Measurements from ENCODE around the gene ZNF333. TPM values are rescaled to one million over a fixed set of nuclear protein-coding genes. Genes with fewer than 3 reads are reported as not detected.

ZNF333 gene
- total RNA-seq, 1 donor = 31.1 TPM

DNA sequence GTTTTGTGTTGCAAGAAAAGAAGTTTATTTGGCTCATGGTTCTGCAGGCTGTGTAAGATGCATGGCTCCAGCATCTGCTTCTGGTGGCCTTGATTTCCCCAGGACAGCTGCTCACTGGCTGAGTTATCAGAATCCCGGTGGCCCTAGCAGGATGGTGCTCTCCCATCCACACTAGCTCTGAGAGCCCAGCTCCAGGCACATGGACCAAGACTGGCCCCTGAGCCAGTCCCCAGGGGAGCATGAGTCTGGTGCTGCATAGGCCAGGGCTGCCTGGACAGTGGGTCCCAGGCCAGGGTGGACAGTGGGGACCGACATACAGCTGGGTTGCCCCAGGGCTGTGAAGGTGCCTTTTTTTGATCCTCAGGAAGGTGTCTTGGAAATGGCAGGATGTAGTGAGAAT lies 78.2 kb downstream of the ZNF333 start:
- H2AFZ ChIP-seq (ENCODE audit: low read length) = no peak overlapping the region
- H3K79me2 ChIP-seq (ENCODE audit: insufficient read depth, low read length) = no peaks in the 10 kb centered on the region
- H3K4me1 ChIP-seq (ENCODE audit: insufficient read depth, low read length) = no peaks in the 10 kb centered on the region
- H3K9me3 ChIP-seq (ENCODE audit: low read depth, low read length) = no peaks in the 10 kb centered on the region
- H3K27me3 ChIP-seq (ENCODE audit: insufficient read depth, low read length) = no peaks in the 10 kb centered on the region
- TF ChIP-seq, protein P1, sequence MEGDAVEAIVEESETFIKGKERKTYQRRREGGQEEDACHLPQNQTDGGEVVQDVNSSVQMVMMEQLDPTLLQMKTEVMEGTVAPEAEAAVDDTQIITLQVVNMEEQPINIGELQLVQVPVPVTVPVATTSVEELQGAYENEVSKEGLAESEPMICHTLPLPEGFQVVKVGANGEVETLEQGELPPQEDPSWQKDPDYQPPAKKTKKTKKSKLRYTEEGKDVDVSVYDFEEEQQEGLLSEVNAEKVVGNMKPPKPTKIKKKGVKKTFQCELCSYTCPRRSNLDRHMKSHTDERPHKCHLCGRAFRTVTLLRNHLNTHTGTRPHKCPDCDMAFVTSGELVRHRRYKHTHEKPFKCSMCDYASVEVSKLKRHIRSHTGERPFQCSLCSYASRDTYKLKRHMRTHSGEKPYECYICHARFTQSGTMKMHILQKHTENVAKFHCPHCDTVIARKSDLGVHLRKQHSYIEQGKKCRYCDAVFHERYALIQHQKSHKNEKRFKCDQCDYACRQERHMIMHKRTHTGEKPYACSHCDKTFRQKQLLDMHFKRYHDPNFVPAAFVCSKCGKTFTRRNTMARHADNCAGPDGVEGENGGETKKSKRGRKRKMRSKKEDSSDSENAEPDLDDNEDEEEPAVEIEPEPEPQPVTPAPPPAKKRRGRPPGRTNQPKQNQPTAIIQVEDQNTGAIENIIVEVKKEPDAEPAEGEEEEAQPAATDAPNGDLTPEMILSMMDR (IDR thresholded peaks at IDR 0.05; ENCODE audit: extremely low read depth, low read depth, low read length) = no peak
- DNase-seq (ENCODE audit: insufficient read length, low spot score, missing footprints) = peak; percentile 86
- no peaks in the 10 kb centered on the region for H4K20me1 ChIP-seq (ENCODE audit: insufficient read depth, low read length)
- H3K4me3 ChIP-seq (ENCODE audit: insufficient read depth, low read length) = no peak overlapping the region
- no peak overlapping the region for H3K4me2 ChIP-seq (ENCODE audit: insufficient read depth, low read length)
- H3K27ac ChIP-seq (ENCODE audit: low read depth, low read length) = no peak overlapping the region
- peaks cover 5% of the 10 kb centered on the region for H3K36me3 ChIP-seq (ENCODE audit: insufficient read depth, low read length)

DNA sequence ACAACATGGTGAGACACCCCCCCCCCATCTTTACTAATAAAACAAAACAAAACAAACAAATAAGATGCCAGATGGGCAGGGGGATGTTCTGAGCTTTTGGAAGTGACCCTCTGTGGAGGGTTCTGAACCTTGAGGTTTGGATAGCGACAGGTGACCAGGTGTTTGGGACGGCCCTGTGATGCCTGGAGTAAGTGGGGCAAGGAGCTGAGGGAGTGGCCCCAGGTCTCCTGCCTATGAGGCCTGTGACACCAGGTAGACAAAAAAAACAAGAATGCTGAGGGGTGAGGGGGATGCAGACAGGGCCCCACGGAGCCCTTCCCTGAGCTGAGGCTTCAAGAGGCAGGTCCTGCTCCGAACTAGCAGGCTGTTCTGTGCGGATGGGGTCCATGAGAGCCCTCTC lies 79.4 kb downstream of the ZNF333 start:
- no peak overlapping the region for H3K27ac ChIP-seq (ENCODE audit: low read depth, low read length)
- no peaks in the 10 kb centered on the region for H3K9me3 ChIP-seq (ENCODE audit: low read depth, low read length)
- H3K4me2 ChIP-seq (ENCODE audit: insufficient read depth, low read length) = no peak overlapping the region
- no peak for DNase-seq (ENCODE audit: insufficient read length, low spot score, missing footprints)
- TF ChIP-seq, protein P1 (IDR thresholded peaks at IDR 0.05; ENCODE audit: extremely low read depth, low read depth, low read length) = no peak
- H2AFZ ChIP-seq (ENCODE audit: low read length) = no peak overlapping the region
- H3K79me2 ChIP-seq (ENCODE audit: insufficient read depth, low read length) = no peaks in the 10 kb centered on the region
- H4K20me1 ChIP-seq (ENCODE audit: insufficient read depth, low read length) = no peaks in the 10 kb centered on the region
- H3K36me3 ChIP-seq (ENCODE audit: insufficient read depth, low read length) = peaks cover 5% of the 10 kb centered on the region
- no peak overlapping the region for H3K4me3 ChIP-seq (ENCODE audit: insufficient read depth, low read length)
- H3K27me3 ChIP-seq (ENCODE audit: insufficient read depth, low read length) = no peaks in the 10 kb centered on the region
- no peaks in the 10 kb centered on the region for H3K4me1 ChIP-seq (ENCODE audit: insufficient read depth, low read length)

DNA sequence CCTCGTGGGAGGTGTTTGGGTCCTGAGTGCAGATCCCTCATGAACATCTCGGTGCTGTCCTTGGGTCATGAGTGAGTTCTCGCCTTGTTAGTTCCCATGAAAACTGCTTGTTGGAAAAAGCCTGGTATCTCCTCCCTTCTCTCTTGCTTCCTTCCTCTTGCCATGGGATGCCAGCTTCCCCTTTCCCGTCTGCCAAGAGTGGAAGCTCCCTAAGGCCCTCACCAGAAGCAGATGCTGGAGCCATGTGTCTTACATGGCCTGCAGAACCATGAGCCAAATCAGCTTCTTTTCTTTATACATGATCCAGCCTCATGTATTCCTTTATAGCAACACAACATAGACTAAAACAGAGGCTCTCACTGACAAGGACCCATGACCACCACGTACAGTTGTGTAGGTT lies 80.3 kb downstream of the ZNF333 start:
- Histone ChIP-seq H3K4me2 (ENCODE audit: insufficient read depth, low read length) (no peak overlapping the region), H2AFZ (ENCODE audit: low read length) (no peak overlapping the region), H3K79me2 (ENCODE audit: insufficient read depth, low read length) (no peaks in the 10 kb centered on the region), H3K4me1 (ENCODE audit: insufficient read depth, low read length) (no peaks in the 10 kb centered on the region), H3K36me3 (ENCODE audit: insufficient read depth, low read length) (peaks cover 5% of the 10 kb centered on the region), H3K4me3 (ENCODE audit: insufficient read depth, low read length) (no peak overlapping the region), H3K27me3 (ENCODE audit: insufficient read depth, low read length) (no peaks in the 10 kb centered on the region), H4K20me1 (ENCODE audit: insufficient read depth, low read length) (no peaks in the 10 kb centered on the region), H3K9me3 (ENCODE audit: low read depth, low read length) (no peaks in the 10 kb centered on the region), H3K27ac (ENCODE audit: low read depth, low read length) (no peak overlapping the region)
- DNase-seq (ENCODE audit: insufficient read length, low spot score, missing footprints) = peak; percentile 63
- TF ChIP-seq, protein P1 (IDR thresholded peaks at IDR 0.05; ENCODE audit: extremely low read depth, low read depth, low read length) = no peak

DNA sequence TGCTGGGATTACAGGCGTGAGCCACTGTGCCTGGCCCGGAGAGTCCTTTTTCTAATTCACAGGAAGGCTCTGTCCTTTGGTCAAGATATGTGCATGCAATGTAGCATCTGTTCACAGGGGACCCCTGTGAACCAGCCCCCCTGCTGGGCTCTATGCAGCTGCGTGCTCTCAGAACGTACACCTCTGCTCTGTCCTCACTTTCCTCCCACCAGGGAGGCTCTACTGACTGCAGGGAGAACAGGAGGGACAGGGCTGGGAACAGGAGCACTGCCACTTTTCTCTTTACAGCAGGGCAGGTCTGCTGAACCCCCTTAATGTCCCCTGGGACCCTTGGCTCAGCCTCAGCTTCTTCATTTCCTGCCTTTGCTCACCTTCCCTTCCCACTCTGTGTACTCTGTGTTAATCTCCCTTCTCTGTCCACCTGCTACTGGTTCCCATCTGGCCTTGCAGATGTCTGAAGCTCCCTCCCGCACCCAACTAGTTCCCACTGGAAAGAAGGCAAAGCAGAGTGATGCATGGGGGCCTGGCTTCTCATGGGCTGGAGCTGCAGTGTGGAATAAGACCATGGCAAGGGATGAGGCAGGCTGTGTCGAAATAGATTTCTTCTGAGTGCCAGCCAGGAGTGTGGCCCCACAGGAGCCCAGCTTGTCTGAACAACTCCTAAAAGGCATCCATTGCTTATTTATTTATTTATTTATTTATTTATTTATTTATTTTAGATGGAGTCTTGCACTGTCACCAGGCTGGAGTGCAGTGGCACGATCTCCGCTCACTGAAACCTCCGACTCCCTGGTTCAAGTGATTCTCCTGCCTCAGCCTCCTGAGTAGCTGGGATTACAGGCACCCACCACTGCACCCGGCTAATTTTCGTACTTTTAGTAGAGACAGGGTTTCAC lies 81.3 kb downstream of the ZNF333 start:
- Histone ChIP-seq H3K27ac (ENCODE audit: low read depth, low read length) (no peak overlapping the region), H3K36me3 (ENCODE audit: insufficient read depth, low read length) (peaks cover 5% of the 10 kb centered on the region), H3K4me2 (ENCODE audit: insufficient read depth, low read length) (no peak overlapping the region), H3K79me2 (ENCODE audit: insufficient read depth, low read length) (no peaks in the 10 kb centered on the region), H3K4me3 (ENCODE audit: insufficient read depth, low read length) (no peak overlapping the region), H2AFZ (ENCODE audit: low read length) (no peak overlapping the region), H3K9me3 (ENCODE audit: low read depth, low read length) (no peaks in the 10 kb centered on the region), H3K27me3 (ENCODE audit: insufficient read depth, low read length) (no peaks in the 10 kb centered on the region), H3K4me1 (ENCODE audit: insufficient read depth, low read length) (no peaks in the 10 kb centered on the region), H4K20me1 (ENCODE audit: insufficient read depth, low read length) (no peaks in the 10 kb centered on the region)
- TF ChIP-seq, protein P1 (IDR thresholded peaks at IDR 0.05; ENCODE audit: extremely low read depth, low read depth, low read length) = no peak
- DNase-seq (ENCODE audit: insufficient read length, low spot score, missing footprints) = peak; percentile 54

Measured in osteoblast (primary cell).